ENCODE results near the gene GRIK2. TPM values are rescaled to one million over a fixed set of nuclear protein-coding genes. Genes with fewer than 3 reads are reported as not detected.

GRIK2 gene
- total and polyA plus RNA-seq, 2 donors (not counting 3 experiments of a cell fraction or from before 2014, with no cell fraction given), result not detected

DNA sequence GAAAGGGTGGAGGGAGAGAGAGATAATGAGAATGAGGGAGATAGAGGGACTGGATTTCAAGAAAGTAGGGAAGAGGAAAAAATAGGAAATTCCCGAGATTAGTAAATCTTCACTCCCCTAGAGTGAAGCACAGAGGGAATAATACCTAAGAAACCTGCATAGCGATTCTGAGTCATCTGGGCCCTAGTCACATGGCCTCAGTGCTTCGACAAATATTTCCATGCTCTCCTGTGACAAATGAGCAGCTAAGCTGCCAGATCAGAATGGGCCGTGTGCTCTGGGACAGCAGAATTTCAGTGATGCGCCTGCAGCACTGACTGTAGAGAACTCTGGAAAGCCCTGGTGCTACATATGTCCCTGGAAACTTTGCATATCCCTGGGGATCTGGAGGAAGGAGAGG is 48.6 kb upstream of the GRIK2 start:
- POLR2A ChIA-PET, result no interaction called here
- DNase-seq (ENCODE audit: low read depth, low spot score), result no peak
- Histone ChIP-seq H3K4me3 (replicated peaks in 1 of 3; ENCODE audit: insufficient read depth in 1 of 3, low read depth in 1 of 3, low read length in 3 of 3) (no peak overlapping the region), H3K36me3 (ENCODE audit: control insufficient read depth in 2 of 2, extremely low read depth in 1 of 2, insufficient read depth in 2 of 2, low read length in 2 of 2) (no peaks in the 10 kb centered on the region), H3K27ac (ENCODE audit: insufficient read depth, low read depth, low read length) (no peak overlapping the region), H2AFZ (ENCODE audit: low read depth, low read length) (no peak overlapping the region), H3K4me1 (ENCODE audit: control insufficient read depth, extremely low read depth, insufficient read depth, low read length) (no peaks in the 10 kb centered on the region), H4K20me1 (replicated peaks; ENCODE audit: control insufficient read depth, extremely low read depth, insufficient read depth, low read length) (no peaks in the 10 kb centered on the region), H3K9me3 (replicated peaks; ENCODE audit: control insufficient read depth, insufficient read depth, low read length) (no peaks in the 10 kb centered on the region), H3K79me2 (ENCODE audit: control insufficient read depth, insufficient read depth, low read length) (no peaks in the 10 kb centered on the region), H3K27me3 (ENCODE audit: control insufficient read depth in 2 of 2, insufficient read depth in 2 of 2, low read length in 2 of 2) (no peaks in the 10 kb centered on the region), H3K9me1 (replicated peaks; ENCODE audit: control insufficient read depth, extremely low read depth, insufficient read depth, low read length) (no peaks in the 10 kb centered on the region), H3K4me2 (ENCODE audit: insufficient read depth, low read length) (no peak overlapping the region), H3K9ac (replicated peaks; ENCODE audit: extremely low read depth, insufficient read depth, low read length) (no peak overlapping the region)
- CTCF ChIA-PET, result no interaction called here
- no peak for FAIRE-seq
- BruUV-seq (replicated peaks), result no TSS peak
- intact Hi-C loops (cut with micrococcal nuclease), result no loop called here
- TF ChIP-seq FOS (IDR thresholded peaks at IDR 0.05; ENCODE audit: borderline replicate concordance, insufficient read depth, low read length), result no peak
- TF ChIP-seq MYC (IDR thresholded peaks at IDR 0.05; ENCODE audit: low read depth, low read length), result no peak
- no peak for TF ChIP-seq JUN (IDR thresholded peaks at IDR 0.05; ENCODE audit: borderline replicate concordance, insufficient read depth, insufficient read length, low read depth)
- TF ChIP-seq, protein P1, sequence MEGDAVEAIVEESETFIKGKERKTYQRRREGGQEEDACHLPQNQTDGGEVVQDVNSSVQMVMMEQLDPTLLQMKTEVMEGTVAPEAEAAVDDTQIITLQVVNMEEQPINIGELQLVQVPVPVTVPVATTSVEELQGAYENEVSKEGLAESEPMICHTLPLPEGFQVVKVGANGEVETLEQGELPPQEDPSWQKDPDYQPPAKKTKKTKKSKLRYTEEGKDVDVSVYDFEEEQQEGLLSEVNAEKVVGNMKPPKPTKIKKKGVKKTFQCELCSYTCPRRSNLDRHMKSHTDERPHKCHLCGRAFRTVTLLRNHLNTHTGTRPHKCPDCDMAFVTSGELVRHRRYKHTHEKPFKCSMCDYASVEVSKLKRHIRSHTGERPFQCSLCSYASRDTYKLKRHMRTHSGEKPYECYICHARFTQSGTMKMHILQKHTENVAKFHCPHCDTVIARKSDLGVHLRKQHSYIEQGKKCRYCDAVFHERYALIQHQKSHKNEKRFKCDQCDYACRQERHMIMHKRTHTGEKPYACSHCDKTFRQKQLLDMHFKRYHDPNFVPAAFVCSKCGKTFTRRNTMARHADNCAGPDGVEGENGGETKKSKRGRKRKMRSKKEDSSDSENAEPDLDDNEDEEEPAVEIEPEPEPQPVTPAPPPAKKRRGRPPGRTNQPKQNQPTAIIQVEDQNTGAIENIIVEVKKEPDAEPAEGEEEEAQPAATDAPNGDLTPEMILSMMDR (IDR thresholded peaks at IDR 0.05; ENCODE audit: extremely low read depth in 1 of 2, insufficient read depth in 1 of 2, low read depth in 1 of 2, low read length in 2 of 2), result no peak
- TF ChIP-seq POLR2A (IDR thresholded peaks at IDR 0.05; ENCODE audit: low read depth, low read length), result no peak
- no peak for TF ChIP-seq EZH2 (IDR thresholded peaks at IDR 0.05; ENCODE audit: borderline replicate concordance, low read depth, low read length, severe bottlenecking)
- TF ChIP-seq POLR2AphosphoS5 (IDR thresholded peaks at IDR 0.05; ENCODE audit: insufficient read depth, low read depth, low read length), result no peak
- TF ChIP-seq GATA2 (IDR thresholded peaks at IDR 0.05; ENCODE audit: insufficient read depth, insufficient read length, low read depth, low read length), result no peak
- TF ChIP-seq, protein P2, sequence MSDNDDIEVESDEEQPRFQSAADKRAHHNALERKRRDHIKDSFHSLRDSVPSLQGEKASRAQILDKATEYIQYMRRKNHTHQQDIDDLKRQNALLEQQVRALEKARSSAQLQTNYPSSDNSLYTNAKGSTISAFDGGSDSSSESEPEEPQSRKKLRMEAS (IDR thresholded peaks at IDR 0.05; ENCODE audit: insufficient read depth, insufficient read length), result no peak
- dilution Hi-C loops (cut with MboI; ENCODE audit: extremely low pct_ligation_motif_present, low sequenced_read_pairs), result no loop called here

Measured in endothelial cell of umbilical vein (primary cell).